Right renal cortex interstitium (tissue), 3 donors: ENCODE results near the gene CCDC7. TPM values are rescaled to one million over a fixed set of nuclear protein-coding genes. Genes with fewer than 3 reads are reported as not detected.
"Not testable (repeated sequence)": the region's sequence is repeated elsewhere in the genome, so short reads cannot be mapped to it uniquely, and the experiment has no call there.

Experiments used
- DNase-seq, 3 donors: peaks; one replicate each; pipeline ENCODE4 v3.0.0-alpha.2; 2013; ENCODE audit warnings: low read depth in 3 of 3, low spot score in 2 of 3
- polyA plus RNA-seq, 3 donors: library from polyadenylated mRNA; unstranded; fragments of 120-200 nt; gene quantifications; one replicate each; pipeline ENCODE4 v1.2.1, GENCODE V29; 2013; ENCODE audit not compliant: insufficient read length in 3 of 3

The CCDC7 gene
- polyA plus RNA-seq, 3 donors: 4.8 to 6.4 (median 5.5) TPM

DNA sequence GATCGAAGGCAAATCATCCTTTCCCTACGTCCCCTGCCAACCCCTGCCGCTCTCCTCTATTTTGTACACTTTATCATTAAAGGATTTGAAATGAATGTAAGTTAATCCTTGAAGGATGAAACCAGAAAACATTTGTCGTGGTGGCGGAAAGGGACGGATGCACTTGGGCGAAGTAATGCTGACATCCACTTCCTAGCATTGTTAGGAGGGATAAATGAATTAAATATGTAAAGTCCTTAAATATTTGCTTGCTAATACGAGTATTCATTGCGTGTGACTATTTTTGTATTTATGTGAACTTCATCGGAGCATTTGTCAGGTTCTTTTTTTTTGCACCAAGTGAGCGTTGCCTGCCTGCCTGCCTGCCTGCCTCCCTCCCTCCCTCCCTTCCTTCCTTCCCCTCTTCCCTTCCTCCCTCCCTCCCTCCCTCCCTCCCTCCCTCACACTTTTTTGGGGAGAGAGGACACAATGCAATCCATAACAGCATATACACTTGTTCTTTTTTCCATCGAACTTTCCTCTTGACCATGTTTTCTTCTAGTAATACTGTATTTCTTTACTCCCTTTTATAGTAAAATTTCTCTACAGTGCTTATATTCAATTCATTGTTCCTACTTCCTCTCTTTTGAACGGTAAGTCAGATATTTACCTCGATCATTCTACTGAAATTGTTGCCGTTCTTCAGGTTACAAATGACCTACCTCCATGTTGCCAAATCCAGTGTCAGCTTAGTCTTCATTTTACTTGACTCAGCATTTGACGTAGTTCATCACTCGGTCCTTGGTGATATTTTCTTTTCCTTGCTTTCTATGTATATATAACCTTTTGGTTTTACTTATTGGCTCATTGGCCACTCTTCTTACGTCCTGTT lies 831 bp downstream of the CCDC7 start:
- DNase-seq: peak; percentile 25 to 52 (median 29)

DNA sequence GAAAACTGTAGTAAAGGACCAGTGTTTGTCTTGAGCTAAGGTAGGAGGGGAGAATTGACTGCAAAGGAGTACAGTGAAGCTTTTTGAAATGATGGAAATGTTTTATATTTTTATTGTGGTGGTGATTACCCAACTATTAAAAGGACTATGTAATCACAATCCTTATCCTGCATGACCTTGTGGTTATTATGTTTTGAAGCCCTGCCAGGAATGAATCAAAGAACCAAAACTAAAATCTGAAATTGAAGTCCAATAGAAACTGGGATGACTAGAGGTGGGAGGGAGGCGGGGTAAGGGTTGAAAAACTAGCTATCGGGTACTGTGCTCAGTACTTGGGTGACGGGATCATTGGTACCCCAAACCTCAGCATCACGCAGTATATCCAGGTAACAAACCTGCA lies 8.2 kb downstream of the CCDC7 start:
- DNase-seq: no peak

- no peak for DNase-seq
Observed at GRCh38 chr10:32459051-32459698, 13.2 kb downstream of the CCDC7 start.

- DNase-seq: no peak
Observed at GRCh38 chr10:32461203-32461602, 15.3 kb downstream of the CCDC7 start.

DNA sequence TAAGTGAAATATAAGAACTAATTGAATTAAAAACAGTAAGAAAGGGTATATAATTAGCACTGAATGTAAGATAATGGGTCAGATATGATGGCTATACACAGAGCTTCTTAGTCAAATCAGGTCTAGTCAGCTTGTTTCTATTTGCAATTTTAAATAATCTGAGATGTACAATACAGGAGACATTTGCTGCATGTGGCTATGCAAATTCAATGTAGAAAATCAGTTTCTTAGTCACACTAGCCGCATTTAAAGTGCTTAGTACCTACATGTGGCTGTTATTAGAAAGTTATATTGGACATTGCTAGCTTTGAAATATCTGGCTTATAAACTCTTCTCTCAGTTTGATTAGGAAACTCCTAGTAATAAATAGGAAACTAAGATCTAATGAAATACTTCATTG lies 25.3 kb downstream of the CCDC7 start:
- no peak for DNase-seq

DNA sequence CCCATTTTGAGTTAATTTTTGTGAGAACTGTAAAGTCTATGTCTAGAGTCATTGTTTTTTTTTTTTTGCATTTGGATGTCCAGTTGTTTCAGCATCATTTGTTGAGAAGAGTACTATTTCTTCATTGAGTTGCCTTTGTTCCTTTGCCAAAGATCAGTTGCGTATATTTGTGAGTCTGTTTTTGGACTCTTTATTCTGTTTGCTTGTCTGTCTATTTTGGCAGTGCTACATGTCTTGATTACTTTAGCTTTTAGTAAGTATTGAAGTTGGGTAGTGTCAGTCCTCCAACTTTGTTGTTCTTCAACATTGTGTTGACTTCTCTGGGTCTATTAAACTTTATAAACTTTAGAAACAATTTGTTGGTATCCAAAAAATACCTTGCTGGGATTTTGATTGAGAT lies 31.6 kb downstream of the CCDC7 start:
- no peak for DNase-seq

- DNase-seq: no peak
Observed at GRCh38 chr10:32481606-32482005, 35.7 kb downstream of the CCDC7 start.

- not testable (repeated sequence) for DNase-seq
Observed at GRCh38 chr10:32483019-32483502, 37.1 kb downstream of the CCDC7 start.

GRCh38 chr10:32488038-32488437 lies 42.1 kb downstream of the CCDC7 start:
- not testable (repeated sequence) for DNase-seq

- DNase-seq: no peak
Observed at GRCh38 chr10:32489158-32489557, 43.2 kb downstream of the CCDC7 start.

GRCh38 chr10:32489901-32490300 lies 44.0 kb downstream of the CCDC7 start:
- DNase-seq: no peak

DNA sequence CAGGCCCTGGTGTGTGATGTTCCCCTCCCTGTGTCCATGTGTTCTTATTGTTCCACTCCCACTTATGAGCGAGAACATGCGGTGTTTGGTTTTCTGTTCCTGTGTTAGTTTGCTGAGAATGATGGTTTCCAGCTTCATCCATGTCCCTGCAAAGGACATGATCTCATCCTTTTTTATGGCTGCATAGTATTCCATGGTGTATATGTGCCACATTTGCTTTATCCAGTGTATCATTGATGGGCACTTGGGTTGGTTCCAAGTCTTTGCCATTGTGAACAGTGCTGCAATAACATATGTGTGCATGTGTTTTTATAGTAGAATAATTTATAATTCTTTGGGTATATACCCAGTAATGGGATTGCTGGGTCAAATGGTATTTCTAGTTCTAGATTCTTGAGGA lies 48.6 kb downstream of the CCDC7 start:
- not testable (repeated sequence) for DNase-seq

DNA sequence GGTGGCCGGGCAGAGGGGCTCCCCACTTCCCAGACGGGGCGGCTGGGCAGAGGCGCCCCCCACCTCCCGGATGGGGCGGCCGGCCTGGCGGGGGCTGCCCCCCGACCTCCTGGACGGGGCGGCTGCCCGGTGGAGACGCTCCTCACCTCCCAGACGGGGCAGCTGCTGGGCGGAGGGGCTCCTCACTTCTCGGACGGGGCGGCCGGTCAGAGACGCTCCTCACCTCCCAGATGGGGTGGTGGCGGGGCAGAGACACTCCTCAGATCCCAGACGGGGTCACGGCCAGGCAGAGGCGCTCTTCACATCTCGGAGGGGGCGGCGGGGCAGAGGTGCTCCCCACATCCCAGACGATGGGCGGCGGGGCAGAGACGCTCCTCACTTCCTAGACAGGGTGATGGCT lies 54.2 kb downstream of the CCDC7 start:
- not testable (repeated sequence) for DNase-seq

- no peak for DNase-seq
Observed at GRCh38 chr10:32501906-32502305, 56.0 kb downstream of the CCDC7 start.

DNA sequence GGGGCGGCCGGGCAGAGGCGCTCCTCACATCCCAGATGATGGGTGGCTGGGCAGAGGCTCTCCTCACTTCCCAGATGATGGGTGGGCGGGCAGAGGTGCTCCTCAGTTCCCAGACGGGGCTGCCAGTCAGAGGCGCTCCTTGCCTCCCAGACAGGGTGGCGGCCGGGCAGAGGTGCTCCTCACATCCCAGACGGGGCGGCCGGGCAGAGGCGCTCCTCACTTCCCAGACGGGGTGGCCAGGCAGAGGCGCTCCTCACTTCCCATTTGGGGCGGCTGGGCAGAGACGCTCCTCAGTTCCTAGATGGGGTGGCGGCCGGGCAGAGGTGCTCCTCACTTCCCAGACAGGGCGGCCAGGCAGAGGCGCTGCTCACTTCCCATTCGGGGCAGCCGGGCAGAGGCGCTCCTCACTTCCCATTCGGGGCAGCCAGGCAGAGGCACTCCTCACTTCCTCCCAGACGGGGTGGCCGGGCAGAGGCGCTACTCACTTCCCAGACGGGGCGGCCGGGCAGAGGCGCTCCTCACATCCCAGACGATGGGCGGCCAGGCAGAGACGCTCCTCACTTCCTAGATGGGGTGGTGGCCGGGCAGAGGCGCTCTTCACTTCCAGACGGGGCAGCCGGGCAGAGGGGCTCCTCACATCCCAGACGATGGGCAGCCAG lies 60.0 kb downstream of the CCDC7 start:
- DNase-seq: not testable (repeated sequence)

- DNase-seq: no peak
Observed at GRCh38 chr10:32511599-32511998, 65.7 kb downstream of the CCDC7 start.

GRCh38 chr10:32516567-32517495 lies 70.9 kb downstream of the CCDC7 start:
- DNase-seq: no peak

- DNase-seq: no peak
Observed at GRCh38 chr10:32530231-32530630, 84.3 kb downstream of the CCDC7 start.

DNA sequence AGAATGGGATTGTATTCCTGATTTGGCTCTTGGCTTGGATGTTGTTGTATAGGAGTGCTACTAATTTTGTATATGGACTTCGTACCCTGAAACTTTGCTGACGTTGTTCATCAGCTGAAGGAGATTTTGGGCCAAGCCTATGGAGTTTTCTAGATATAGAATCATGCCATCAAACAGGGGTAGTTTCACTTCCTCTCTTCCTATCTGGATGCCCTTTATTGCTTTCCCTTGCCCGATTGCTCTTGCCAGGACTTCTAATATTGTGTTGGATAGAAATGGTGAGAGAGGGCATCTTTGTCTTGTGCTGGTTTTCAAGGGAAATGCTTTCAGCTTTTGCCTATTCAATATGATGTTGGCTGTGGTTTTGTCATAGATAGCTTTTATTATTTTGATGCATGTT lies 92.3 kb downstream of the CCDC7 start:
- no peak for DNase-seq
